Upper lobe of right lung (tissue), 1 donor: ENCODE data around the gene DKK2. TPM values are rescaled to one million over a fixed set of nuclear protein-coding genes. Genes with fewer than 3 reads are reported as not detected.
A peak's percentile ranks its signal among the peaks of the same experiment; 100 is the strongest.

Experiments used
- ATAC-seq: fragments of 200-7000 bp; cut with Tn5 transposase; one replicate; pipeline ENCODE4 v1.9.1; 2020; ENCODE audit warnings: mild to moderate bottlenecking, moderate library complexity
- DNase-seq: peaks from one replicate; pipeline ENCODE4 v3.0.0-alpha.2; 2020
- H3K27ac ChIP-seq: fragments of 200-600 bp; one replicate; pipeline ENCODE4 v1.8.0; 2022
- H3K27me3 ChIP-seq: fragments of 200-600 bp; one replicate; pipeline ENCODE4 v1.8.0; 2022; ENCODE audit warnings: mild to moderate bottlenecking
- H3K36me3 ChIP-seq: fragments of 200-600 bp; one replicate; pipeline ENCODE4 v1.8.0; 2022
- H3K4me1 ChIP-seq: fragments of 200-600 bp; one replicate; pipeline ENCODE4 v1.8.0; 2022
- H3K4me3 ChIP-seq: fragments of 200-600 bp; one replicate; pipeline ENCODE4 v1.8.0; 2022; ENCODE audit warnings: mild to moderate bottlenecking
- H3K9me3 ChIP-seq: fragments of 200-600 bp; one replicate; pipeline ENCODE4 v1.8.0; 2022
- CTCF ChIP-seq: fragments of 200-600 bp; IDR thresholded peaks from one replicate; pipeline ENCODE4 v1.8.0; 2022; ENCODE audit warnings: antibody characterized with exemption
- intact Hi-C: fragments of 100-400 bp; cut with DNase I; formaldehyde crosslinking; loops from one replicate; pipeline ENCODE4 v1.11.0; 2022
- total RNA-seq: library from RNA; stranded (reverse); fragmentation: NEBNext Ultra II Directional; extraction: Animal tissue kit (Norgen Biotek cat#: 25700); gene quantifications from one replicate; pipeline ENCODE4 v1.2.1, GENCODE V29; 2021
- donor health status: DM: no; HTN: yes; CAD: no; lungs with severe emphysema.

Gene DKK2
- total RNA-seq, 1 donor from 2014 or later: 15.1 TPM

GRCh38 chr4:107068116-107068515 lies 32.0 kb upstream of the DKK2 start:
- Histone ChIP-seq H3K9me3 (no peaks in the 10 kb centered on the region), H3K4me1 (no peaks in the 10 kb centered on the region), H3K36me3 (no peaks in the 10 kb centered on the region), H3K27me3 (no peaks in the 10 kb centered on the region), H3K4me3 (no peak overlapping the region), H3K27ac (no peak overlapping the region)
- TF ChIP-seq CTCF: no peak
- intact Hi-C loops: no loop called here
- DNase-seq (no peak), ATAC-seq (no peak)

- Histone ChIP-seq H3K27ac (no peak overlapping the region), H3K4me1 (no peaks in the 10 kb centered on the region), H3K27me3 (no peaks in the 10 kb centered on the region), H3K4me3 (no peak overlapping the region), H3K36me3 (no peaks in the 10 kb centered on the region), H3K9me3 (no peaks in the 10 kb centered on the region)
- DNase-seq (no peak), ATAC-seq (peak; percentile 80)
- TF ChIP-seq CTCF: no peak
- intact Hi-C loops: no loop called here
Observed at GRCh38 chr4:107066621-107067020, 30.5 kb upstream of the DKK2 start.

GRCh38 chr4:107065201-107065600 lies 29.1 kb upstream of the DKK2 start:
- Histone ChIP-seq H3K27ac (peak overlapping the region; percentile 32), H3K4me1 (no peaks in the 10 kb centered on the region), H3K4me3 (no peak overlapping the region), H3K36me3 (no peaks in the 10 kb centered on the region), H3K27me3 (no peaks in the 10 kb centered on the region), H3K9me3 (no peaks in the 10 kb centered on the region)
- no peak for TF ChIP-seq CTCF
- intact Hi-C loops: no loop called here
- DNase-seq (no peak), ATAC-seq (no peak)

- no peaks in the 10 kb centered on the region for H3K9me3 ChIP-seq
- no peaks in the 10 kb centered on the region for H3K4me1 ChIP-seq
- TF ChIP-seq CTCF: no peak
- ATAC-seq (no peak), DNase-seq (no peak)
- intact Hi-C loops: no loop called here
- no peak overlapping the region for H3K27ac ChIP-seq
- no peak overlapping the region for H3K4me3 ChIP-seq
- no peaks in the 10 kb centered on the region for H3K27me3 ChIP-seq
- H3K36me3 ChIP-seq: no peaks in the 10 kb centered on the region
Observed at GRCh38 chr4:107060388-107060787, 24.3 kb upstream of the DKK2 start.

- no peak for TF ChIP-seq CTCF
- no peaks in the 10 kb centered on the region for H3K27me3 ChIP-seq
- H3K9me3 ChIP-seq: no peaks in the 10 kb centered on the region
- DNase-seq (no peak), ATAC-seq (no peak)
- no peak overlapping the region for H3K4me3 ChIP-seq
- H3K27ac ChIP-seq: no peak overlapping the region
- intact Hi-C loops: no loop called here
- no peaks in the 10 kb centered on the region for H3K4me1 ChIP-seq
- H3K36me3 ChIP-seq: no peaks in the 10 kb centered on the region
Observed at GRCh38 chr4:107058828-107059227, 22.7 kb upstream of the DKK2 start.

GRCh38 chr4:107050525-107051135 lies 14.5 kb upstream of the DKK2 start:
- TF ChIP-seq CTCF: peak; percentile 49
- DNase-seq (no peak), ATAC-seq (peak; percentile 27)
- intact Hi-C loops: no loop called here
- Histone ChIP-seq H3K4me3 (no peak overlapping the region), H3K27me3 (no peaks in the 10 kb centered on the region), H3K4me1 (no peaks in the 10 kb centered on the region), H3K36me3 (no peaks in the 10 kb centered on the region), H3K9me3 (no peaks in the 10 kb centered on the region), H3K27ac (no peak overlapping the region)
